Epithelial cell of proximal tubule (primary cell): Measurements from ENCODE around the gene CXorf38. TPM values are rescaled to one million over a fixed set of nuclear protein-coding genes. Genes with fewer than 3 reads are reported as not detected.

Source experiments
- DNase-seq: peaks from one replicate; pipeline ENCODE4 v3.0.0-alpha.2; 2011; ENCODE audit warnings: low read depth
- H3K4me3 ChIP-seq: 2 replicates; pipeline ENCODE4 v1.5.1; 2011; ENCODE audit warnings: low read depth, mild to moderate bottlenecking, low read length
- total RNA-seq: library from RNA; depleted of rRNA; stranded (reverse); fragments of >200 nt; gene quantifications from 2 replicates; pipeline ENCODE4 v1.2.3, GENCODE V29; 2015
- TF ChIP-seq, protein P1 (sequence below): conservative IDR thresholded peaks from 2 replicates; pipeline ENCODE4 v1.5.1; 2012; ENCODE audit warnings: low read depth, mild to moderate bottlenecking, low read length

The CXorf38 gene
- total RNA-seq, 1 donor from 2014 or later = 15.6 TPM

DNA sequence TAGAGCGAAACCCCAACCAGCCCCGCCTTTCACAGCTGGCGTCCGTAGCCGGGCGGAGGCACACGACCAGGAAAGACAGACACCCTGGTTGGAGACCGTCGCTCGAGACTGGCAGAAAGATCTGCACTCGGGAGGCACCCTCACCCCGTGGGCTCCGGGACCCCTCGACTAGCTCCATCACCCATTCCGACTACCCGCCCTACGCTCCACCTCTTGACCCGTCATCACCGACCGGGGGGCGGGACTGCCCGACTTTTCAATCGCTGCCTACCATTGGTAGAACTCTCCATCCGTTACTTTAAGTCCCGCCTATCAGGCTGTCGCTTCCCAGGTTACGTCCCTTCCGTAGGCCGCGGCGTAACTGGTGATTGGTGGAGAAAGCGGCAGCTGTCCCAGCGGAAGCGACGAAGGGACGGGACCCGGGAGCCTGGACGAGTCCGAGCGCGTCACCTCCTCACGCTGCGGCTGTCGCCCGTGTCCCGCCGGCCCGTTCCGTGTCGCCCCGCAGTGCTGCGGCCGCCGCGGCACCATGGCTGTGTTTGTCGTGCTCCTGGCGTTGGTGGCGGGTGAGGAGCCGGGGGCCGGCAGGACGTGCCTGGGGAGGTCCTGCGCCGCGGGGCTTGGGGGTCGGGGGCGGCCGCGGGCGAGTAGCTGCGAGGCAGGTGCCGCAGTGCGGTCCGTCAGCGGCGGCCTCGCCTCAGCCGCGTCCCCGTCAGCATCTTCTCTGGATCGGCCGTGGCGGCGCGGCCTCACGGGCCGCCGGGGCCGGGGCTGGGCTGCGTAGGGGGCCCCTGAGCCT, 66.6 kb downstream of the CXorf38 start, which contains the start of gene ATP6AP2:
TSS of gene ATP6AP2 (plus strand) at position 434 of the 799 bp plus-strand sequence. CDS start at position 530, 96 bp downstream.
- peak; percentile 46 for DNase-seq
- H3K4me3 ChIP-seq = peak within 1 kb of the TSS; percentile 74
- TF ChIP-seq, protein P1, sequence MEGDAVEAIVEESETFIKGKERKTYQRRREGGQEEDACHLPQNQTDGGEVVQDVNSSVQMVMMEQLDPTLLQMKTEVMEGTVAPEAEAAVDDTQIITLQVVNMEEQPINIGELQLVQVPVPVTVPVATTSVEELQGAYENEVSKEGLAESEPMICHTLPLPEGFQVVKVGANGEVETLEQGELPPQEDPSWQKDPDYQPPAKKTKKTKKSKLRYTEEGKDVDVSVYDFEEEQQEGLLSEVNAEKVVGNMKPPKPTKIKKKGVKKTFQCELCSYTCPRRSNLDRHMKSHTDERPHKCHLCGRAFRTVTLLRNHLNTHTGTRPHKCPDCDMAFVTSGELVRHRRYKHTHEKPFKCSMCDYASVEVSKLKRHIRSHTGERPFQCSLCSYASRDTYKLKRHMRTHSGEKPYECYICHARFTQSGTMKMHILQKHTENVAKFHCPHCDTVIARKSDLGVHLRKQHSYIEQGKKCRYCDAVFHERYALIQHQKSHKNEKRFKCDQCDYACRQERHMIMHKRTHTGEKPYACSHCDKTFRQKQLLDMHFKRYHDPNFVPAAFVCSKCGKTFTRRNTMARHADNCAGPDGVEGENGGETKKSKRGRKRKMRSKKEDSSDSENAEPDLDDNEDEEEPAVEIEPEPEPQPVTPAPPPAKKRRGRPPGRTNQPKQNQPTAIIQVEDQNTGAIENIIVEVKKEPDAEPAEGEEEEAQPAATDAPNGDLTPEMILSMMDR = no peak

- peak overlapping the region; percentile 74 for H3K4me3 ChIP-seq
- DNase-seq = no peak
- TF ChIP-seq, protein P1 = no peak
Observed at GRCh38 chrX:40579900-40580536, 67.3 kb downstream of the CXorf38 start.

- DNase-seq = no peak
- TF ChIP-seq, protein P1 = no peak
- no peak overlapping the region for H3K4me3 ChIP-seq
Observed at GRCh38 chrX:40579141-40579540, 68.2 kb downstream of the CXorf38 start.

- TF ChIP-seq, protein P1 = no peak
- no peak overlapping the region for H3K4me3 ChIP-seq
- no peak for DNase-seq
Observed at GRCh38 chrX:40578039-40578695, 69.2 kb downstream of the CXorf38 start.

Other genes with a start within 250 kb of the CXorf38 start
- gene ATP6AP2, start 66.6 kb downstream of the CXorf38 start, total RNA-seq = 60.1 and 74.9 TPM in 2 replicates
- gene MPC1L, start 24.1 kb downstream of the CXorf38 start, total RNA-seq = not detected in 2 replicates
- gene MED14, start 88.0 kb upstream of the CXorf38 start, total RNA-seq = 15.5 and 21.5 TPM in 2 replicates